ENCODE data around the gene ZNF366.

Gene ZNF366

DNA sequence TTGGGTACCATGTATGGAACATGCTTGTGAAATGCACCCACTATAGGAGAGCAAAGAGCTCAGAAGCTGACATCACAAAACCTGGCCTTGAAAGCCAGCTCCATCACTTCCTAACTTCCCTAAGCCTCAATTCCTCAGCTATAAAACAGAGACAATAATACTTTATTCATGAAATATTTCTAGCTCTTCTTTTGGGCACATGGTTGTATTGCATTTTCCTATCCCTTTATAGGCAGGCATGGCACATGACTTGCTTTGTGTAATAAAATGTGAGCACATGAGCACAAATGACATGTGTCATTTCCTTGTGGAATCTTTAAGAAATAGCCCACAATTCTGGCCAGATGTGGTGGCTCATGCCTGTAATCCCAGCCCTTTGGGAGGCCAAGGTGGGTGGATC lies 18.5 kb downstream of the ZNF366 start:
- DNase-seq = no peak

DNA sequence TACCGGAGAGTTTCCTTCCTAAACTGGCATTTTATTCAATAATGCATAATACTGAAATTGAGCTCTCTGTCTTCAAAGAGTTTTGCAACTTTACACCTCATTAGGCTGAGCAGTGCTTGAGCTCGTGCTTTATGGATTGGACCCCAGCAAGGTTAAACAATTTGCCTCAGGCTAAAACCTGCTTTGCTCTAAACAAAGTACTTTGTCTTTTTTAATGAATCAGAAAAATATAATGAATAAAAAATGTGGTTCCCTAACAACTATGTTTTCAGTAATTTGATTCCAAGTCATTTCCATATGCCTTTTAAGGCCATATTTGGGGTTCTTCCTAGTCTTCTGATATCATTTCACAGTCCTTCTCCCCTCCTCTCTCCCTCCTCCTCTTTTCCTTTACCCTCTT lies 20.0 kb downstream of the ZNF366 start:
- DNase-seq = no peak

DNA sequence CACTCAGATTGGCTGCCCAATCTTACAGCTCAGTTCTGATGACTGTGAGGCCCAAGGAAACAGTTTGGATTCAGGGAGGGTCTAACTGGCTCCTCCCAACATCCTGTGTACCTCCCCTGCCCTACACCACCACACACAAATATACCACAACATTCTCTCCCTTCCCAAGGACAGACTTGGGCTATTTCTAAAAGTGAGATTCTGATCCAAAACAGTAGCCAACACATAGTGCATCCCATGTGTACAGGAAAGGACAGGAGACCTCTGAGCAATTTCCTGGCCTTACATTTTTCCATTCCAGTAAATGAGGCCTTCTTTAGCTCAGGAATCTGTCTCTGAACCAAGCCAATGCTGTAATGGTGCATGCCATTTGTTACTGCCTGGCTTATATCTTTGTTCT lies 20.8 kb downstream of the ZNF366 start:
- DNase-seq = no peak

DNA sequence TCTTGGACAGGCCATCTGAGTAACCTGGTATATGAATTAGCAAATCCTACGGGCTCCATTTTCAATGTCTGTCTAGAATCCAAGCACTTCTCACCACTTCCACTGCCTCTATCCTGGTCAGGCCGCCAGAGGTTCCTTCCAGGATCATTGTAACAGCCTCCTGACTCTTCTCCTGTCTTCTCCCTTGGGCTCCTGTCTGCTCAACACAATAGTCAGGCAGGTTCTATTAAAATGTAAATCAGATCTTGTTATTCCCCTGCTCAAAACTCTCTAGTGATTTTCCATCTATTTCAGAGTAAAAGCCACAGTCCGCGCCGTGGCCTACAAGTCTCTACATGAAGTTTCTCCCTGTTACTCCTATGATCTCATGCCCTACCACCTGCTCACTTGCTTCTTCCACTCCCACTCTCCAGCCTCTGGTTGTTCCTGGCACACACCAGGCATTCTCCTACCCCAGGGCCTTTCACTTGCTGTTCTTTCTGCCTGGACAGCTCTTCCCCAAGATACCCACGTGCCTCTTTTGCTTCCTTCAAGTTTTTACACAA lies 21.7 kb downstream of the ZNF366 start:
- no peak for DNase-seq

DNA sequence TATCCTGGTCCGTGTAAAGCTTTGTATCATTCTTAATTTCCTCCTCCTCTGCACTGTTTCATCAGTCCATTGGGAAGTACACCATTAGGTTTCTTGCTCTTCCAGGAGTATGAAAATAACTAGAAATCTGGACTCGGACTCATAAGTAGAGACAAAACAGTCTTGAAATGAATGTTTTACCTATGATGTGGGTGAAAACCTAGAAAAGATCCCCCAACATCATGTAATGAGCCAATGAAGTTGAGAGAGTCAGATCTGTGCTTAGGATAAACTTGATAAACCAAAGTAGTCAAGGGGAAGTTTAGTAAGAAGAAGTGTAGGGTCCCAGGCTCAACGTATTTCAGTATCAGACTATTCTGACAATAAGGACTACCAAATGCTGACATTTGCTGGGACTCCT lies 25.2 kb downstream of the ZNF366 start:
- no peak for DNase-seq

DNA sequence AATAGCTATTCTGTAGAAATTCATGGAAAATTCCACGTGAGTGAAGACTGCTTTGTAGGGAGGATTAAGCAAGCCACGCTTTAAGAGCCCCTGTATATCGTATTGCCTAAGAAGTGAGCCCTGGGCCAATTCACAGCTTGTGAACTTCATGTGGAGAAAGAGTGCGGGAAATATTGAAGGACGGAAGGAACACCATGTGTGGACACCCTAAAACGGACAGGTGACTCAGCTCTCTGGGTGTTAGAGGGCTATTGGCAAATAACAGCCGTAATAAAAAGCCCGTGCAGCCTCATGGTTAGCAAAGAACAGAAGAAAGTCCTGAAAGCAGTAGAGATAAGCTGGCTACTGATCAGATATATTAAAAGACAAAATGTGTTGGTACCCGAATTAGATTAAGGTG lies 26.4 kb downstream of the ZNF366 start:
- DNase-seq = no peak

DNA sequence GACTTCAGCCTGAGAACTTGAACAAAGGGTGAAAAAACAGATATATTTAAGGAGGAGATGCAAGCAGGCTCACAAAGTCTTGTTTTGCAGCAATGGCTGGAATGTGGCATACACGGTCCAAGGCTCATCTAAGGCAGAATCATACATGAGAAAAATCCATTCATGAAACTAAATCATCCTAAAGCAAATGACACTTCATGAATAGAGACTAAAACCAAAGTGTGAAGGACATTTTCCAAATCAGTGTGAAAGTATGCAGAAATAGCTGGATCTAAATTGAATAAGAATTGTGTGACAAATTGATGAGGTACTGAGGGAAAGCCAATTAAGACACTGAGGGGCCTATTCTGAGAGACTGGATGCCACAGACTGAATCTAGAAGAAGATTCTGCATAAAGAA lies 27.3 kb downstream of the ZNF366 start:
- DNase-seq = no peak

DNA sequence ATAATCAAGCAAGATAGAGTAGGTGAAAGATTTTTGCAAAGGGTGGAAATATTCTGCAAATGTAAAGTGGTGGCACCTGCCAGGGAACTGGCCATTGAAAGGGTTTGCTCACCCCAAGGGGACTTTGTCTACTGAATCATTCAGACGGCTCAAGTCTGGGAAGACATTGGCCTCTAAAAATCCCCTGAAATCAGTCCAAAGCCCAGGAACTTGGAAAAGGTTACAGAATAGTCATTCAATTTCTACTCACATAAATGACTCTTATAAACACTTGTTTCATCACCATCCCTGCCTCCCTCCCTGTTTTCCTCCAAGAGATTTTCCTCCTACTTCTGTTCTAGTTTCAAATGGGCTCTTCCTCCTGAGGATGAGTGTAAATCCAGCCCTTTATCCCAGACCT lies 28.5 kb downstream of the ZNF366 start:
- DNase-seq = no peak

DNA sequence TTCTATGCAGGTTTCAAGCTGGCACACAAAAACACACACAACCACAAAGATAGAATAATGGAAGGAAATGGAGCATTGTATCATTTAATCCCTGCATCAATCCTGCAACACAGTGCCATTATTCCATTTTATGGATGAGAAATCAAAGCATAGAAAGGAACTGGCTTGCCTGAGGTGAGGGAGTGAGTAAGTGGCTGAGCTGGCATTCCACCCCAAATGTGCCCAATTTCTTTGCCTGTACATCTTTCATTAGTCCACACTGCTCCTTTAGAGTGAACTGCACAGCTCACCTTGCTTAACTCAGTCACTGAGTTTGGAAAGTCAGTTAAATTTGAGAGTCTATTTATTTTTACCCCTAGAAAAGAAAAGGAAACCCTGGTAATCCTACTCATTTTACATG lies 28.9 kb downstream of the ZNF366 start:
- no peak for DNase-seq

DNA sequence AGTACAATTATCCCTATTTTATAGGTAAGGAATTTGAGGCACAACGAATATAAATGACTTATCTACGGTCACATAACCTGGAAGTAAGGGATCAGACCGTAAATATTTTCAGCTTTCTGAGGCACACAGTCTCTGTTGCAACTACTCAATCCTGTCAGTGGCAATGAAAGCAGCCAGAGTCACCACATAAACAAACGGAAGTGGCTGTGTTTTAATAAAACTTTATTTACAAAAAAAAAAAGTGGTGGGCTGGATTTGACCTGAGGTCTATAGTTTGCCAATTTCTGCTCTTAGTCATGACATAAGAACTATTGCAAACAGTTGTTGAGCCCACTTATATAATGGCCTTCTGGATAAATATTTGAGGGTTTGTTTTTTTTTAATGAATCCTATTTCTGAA lies 29.6 kb downstream of the ZNF366 start:
- DNase-seq = no peak

DNA sequence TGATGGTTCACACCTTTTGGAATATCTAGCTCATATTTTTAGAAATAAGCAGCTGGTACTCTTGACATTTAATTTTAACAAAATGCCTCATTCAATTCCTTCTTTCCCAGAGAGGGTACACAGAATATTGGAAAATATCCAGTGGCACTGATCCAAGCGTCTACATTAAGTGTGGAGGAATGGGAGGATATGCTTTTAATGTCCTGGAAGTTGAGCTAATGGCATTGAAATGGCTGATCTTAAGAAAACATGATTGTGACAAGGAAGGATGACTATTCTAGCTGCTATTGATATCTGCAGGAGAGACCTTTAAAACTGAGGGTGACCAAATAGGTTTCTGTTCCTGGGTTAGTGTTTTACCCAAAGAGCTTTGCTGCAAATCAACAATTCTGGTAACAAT lies 30.0 kb downstream of the ZNF366 start:
- no peak for DNase-seq

DNA sequence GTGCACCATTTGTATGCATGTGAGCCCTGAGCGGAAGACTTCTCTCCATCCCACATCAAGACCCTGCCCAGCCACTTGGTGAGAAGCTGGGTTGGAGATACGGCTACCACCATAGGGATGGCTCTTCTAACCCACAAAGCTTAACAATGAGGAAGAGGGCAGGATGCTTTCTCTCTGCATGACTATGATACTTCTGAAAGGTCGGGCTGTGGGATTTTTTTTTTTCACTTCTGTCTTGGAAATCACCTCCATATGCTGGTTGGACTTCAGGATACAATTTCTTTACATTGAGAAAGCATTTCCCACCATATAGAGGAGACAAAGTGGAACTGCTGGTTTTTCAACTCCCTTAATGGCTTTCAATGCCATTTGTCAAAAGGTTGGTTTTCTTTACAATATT lies 30.5 kb downstream of the ZNF366 start:
- DNase-seq = no peak

DNA sequence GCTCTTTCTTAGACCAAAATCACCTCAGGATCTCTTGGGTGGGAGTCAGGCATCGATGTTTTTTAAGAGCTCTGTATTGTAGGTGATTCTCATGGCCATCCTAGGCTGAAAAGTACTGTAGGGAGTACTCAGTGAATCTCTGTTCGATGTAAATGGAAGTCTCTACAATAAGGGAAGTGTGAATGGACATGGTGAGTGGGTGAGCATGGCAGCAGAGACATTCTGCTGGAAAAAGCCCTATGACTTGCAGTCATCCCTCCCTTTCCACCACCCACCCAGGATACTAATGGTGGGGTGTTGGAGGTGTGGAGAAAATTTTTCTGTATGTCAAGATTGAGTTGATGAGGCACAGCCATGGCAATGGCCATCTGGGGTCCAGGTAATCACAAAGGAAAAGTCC lies 30.9 kb downstream of the ZNF366 start:
- DNase-seq = no peak

DNA sequence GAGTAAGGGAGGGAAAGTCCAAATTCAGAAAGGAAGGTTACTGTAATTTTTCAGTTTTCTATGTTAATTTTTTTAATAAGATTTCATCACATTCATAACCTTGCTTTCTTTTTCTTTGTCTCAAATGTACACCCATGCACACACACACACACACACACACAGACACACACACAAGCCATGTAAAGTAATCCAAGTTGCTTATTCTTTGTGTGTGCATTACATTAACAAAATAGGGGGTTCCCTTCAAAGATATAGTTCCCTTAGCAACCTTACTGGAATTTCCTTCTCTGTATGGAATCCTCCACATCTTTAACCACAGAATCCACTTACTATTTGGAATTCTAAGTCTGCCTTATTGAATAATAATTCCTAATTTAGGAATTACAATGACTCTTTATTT lies 32.7 kb downstream of the ZNF366 start:
- DNase-seq = no peak

DNA sequence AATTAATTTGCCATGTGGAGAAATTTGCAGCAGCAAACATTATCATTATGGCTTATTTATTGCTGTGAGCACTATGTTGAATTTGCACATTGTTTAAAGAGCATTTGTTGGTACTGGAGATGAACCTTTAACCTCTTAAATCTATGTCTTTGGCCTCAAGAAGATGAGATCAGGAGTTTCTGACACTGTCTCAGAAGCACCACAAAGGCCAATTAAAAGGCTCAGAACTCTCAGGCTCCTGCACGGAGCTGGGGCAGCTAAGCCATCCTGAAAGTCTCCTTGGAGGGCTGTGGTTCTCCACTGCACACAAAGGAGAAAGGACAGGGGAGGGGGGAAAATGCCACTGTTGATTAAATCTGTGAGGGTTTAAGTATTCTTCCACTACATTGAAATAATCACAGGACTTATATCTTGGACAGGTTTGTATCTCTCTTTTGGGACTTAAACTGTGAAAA lies 33.1 kb downstream of the ZNF366 start:
- DNase-seq = no peak

DNA sequence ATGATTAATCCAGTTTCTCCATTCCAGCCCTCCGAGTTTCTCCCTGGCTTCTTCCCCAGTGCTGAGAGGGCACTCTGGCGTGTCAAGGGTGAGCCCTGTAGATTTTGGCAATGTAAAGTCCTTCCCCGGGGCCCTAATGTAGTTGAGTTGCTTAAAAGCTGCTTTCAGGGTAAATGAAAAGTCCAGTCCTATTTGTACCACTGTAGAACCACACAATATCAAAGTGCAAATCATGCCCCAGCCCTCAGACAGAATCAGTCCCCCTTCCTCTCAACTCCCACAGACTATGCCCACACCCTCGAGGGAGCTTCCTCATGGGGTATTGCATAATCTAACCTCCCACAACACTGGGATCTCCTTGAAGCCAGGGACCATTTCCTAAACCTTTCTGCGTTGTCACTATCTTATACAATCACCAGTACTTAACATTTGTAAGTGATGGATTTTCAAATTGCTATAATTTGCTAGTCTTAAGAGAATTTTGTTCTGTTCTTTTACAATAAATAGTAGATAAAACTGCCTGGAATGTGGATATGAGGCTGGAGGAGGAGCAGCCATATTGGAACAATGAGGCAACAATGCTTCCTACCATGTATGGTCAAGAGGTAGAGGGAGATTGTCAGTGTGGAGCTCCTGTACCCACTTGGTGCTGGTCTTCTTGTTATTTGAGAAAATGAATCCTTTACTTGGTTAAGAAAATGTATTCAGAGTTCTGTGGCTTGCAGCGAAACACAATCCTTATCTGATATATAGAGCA lies 34.4 kb downstream of the ZNF366 start:
- no peak for DNase-seq

DNA sequence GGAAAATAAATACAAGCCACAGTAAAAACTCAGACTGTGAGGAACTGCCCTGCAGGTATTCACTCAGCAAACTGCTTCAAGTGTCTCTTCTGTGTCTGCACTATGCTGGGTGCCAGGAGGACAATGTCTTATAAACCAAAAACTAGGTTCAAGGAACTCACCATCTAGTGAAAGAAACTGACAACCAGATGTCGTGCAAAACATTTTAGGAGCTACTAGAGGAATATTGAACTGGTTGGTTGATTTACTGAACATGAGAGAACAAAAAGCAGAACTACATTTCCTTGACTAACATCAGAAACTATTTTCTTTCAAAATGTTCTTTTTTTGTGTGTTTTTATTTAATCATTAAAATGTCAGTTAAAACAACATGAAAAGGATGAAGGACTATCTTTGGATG lies 35.2 kb downstream of the ZNF366 start:
- no peak for DNase-seq

DNA sequence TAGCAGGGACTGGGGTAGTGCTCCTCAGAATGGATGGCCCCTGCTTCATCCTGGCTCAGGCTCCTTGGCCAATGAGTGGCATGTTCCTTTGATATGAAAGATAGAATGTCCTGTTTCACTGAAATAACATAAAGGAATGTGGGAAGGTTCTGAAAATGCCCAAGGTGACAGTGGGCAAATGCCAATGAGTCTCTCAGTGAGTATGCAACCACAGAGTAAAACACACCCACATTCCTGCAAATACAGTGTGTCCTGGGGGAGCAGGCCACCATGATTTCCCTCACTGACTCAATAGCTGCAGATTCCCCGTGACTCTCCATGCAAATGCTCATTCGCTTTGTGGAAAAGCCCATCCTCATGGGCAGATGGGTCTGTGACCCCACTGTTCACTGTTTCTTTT lies 36.4 kb downstream of the ZNF366 start:
- DNase-seq = no peak

DNA sequence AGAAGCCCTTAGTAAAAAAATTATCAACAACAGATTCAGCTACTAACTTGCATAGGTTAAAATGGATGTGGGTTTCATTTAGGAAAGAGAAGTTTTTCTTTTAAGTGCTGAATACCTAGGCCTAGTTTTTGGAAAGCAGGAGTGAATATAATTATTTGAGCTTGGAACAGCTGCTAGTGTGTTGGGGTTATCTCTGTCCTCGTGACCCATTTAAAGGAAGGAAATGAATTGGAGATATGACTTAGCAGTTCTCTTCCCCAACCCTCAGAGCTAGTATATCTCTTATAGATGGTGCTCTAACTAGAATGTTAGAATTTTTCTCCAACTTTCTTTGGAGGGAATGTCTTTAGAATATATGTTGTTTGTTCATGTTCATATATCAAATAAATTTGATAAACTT lies 38.6 kb downstream of the ZNF366 start:
- DNase-seq = no peak

DNA sequence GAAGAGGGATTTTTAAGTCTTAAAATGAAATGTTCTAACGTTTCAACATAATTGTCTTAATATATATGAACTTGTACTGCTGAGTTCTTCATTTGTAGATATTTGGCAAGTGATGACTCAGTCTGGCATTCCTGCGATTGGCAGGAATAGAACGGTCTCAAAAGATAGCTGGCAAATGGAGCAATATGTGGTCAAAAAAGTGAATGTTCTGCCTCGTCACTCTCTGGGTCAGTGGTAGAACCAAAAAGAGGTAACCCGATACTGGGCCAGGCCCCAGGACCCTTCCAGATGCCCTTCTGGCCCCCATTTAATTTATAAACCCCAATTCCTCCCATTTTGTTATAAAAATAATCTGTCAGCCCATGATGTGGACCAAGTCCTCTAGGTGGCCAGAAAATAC lies 39.2 kb downstream of the ZNF366 start:
- DNase-seq = no peak

DNA sequence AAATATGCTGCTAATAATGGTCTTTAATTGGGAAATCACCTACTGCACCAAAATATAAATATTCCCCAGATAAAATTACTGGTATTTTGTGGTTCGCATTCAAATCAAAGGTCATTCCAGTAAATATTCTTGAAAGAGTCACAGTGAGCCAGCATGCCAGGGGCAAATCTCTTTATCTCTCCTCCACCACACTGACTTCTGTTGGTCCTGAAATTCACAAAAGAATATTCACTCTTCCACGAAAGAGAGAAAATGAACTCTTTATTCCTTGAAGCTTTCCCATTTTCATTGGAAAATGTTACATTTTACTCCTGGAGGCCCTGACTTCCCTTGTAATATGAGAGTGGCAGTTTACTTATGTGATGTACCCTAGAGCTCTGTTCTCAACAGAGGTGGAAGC lies 39.7 kb downstream of the ZNF366 start:
- no peak for DNase-seq

DNA sequence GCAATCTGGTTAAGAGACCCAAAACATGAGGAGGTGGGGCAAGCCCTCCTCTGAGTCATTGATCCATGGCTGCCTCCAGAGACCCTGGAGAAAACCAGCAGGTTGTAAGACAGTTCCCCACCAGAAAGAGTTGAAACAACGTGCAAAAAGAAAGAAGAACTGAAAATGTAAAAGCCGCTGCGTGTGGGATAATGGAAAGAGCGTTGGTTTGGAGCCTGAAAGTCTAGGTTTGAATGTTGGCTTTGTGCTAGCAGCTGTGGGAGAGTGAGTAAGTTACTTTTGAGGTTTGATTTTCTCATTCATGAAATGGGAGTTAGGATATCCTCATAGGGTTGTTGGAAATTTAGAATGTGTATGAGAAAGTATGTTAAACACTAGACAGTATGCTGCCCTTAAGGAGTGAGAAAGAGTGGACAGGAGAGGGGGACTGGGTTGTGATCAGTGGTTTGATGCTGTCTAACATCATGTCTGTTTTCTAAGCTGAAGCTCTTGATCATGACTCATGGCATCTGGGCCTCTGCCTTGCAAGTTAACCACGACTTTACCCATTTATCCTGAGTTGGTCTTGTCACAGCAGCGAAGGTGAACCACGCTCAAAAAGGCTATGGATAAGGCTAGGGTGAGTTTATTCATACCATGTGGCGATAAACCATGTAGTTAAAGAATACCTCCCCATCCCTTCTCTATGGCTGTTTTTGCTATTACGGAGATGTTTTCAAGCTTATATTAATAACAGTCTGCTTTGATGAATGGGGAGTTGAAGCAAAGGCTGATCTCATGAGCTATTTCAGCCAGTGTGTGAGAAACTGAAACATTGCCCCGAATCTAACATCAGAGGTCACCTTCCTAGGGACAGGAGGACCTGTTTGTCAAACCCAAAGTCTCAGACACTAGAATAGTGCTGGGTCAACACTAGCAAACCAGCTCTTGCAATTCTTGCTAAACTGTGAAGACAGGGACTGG lies 41.3 kb downstream of the ZNF366 start:
- no peak for DNase-seq

DNA sequence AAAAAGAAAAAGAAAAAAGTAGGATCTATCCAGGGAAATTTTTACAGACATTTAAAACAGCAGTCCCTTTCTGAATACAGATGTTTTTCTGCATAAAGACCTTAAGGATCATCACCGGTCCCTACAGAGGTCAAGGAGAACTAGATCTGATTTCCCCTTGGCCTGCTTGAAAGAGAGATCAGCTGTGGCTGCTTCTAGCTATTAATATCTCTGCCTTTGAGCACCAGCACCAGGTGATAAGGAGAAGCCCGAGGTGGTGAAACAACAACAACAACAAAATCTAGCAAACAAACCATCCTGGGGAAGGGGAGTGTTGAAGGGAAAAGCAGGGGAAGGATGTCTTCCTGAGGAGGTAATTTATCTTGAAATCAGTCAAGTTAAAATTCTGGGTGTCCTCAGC lies 42.1 kb downstream of the ZNF366 start:
- no peak for DNase-seq

DNA sequence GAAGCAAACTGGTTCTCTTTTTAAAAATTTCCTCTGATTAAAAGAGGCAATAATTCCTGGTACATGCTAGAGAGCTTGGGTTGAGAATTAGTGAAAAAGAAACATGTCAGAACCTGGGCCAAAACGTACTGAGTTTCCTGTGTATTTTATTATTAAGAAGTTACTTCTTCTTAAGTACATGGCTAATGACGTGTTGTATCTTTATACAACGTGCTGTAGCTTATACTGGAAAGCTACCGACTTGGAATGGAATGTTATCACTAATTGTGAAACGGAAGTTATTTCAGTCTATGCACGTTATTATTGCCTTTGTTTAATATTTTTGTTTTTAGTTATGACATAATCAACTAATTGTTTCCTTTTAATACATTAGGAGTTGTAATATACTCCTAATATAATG lies 43.1 kb downstream of the ZNF366 start:
- no peak for DNase-seq

Measured in right forelimb (tissue), 1 donor.